GM10248 (cell line): ENCODE results near the gene NLRC5.

Experiments used
- CTCF ChIA-PET: fragments of 300-600 bp; sonication (Branson Sonifier 250); formaldehyde crosslinking; extraction: SDS; loops from one replicate; lab custom pipeline; 2021; ENCODE audit warnings: antibody characterized with exemption; lab: Yijun Ruan, JAX
- POLR2A ChIA-PET: fragments of 350-650 bp; sonication (Branson Sonifier 250); formaldehyde crosslinking; extraction: SDS; loops from one replicate; lab custom pipeline; 2020; ENCODE audit warnings: antibody characterized with exemption; lab: Yijun Ruan, JAX
- DNase-seq: peaks from one replicate; pipeline ENCODE4 v3.0.0; 2012; ENCODE audit errors: extremely low spot score
- TF ChIP-seq, protein P1 (sequence below): IDR thresholded peaks from 2 replicates; pipeline ENCODE4 v1.5.1; 2012; ENCODE audit warnings: mild to moderate bottlenecking, low read depth; ENCODE audit errors: extremely low read depth, missing control alignments, control extremely low read depth

The NLRC5 gene

GRCh38 chr16:56994311-56994710 lies 5.0 kb downstream of the NLRC5 start:
- TF ChIP-seq, protein P1, sequence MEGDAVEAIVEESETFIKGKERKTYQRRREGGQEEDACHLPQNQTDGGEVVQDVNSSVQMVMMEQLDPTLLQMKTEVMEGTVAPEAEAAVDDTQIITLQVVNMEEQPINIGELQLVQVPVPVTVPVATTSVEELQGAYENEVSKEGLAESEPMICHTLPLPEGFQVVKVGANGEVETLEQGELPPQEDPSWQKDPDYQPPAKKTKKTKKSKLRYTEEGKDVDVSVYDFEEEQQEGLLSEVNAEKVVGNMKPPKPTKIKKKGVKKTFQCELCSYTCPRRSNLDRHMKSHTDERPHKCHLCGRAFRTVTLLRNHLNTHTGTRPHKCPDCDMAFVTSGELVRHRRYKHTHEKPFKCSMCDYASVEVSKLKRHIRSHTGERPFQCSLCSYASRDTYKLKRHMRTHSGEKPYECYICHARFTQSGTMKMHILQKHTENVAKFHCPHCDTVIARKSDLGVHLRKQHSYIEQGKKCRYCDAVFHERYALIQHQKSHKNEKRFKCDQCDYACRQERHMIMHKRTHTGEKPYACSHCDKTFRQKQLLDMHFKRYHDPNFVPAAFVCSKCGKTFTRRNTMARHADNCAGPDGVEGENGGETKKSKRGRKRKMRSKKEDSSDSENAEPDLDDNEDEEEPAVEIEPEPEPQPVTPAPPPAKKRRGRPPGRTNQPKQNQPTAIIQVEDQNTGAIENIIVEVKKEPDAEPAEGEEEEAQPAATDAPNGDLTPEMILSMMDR: no peak
- ChIA-PET CTCF (interaction anchor here (0.8 to 1.2 kb wide), 2 partner anchors 28 to 127 kb away, joined by 3 read pairs; no protein-coding TSS in a partner anchor), POLR2A (no interaction called here)
- no peak for DNase-seq

GRCh38 chr16:56995136-56995805 lies 5.9 kb downstream of the NLRC5 start:
- TF ChIP-seq, protein P1: no peak
- CTCF ChIA-PET: interaction anchor here (0.8 to 1.4 kb wide), 6 partner anchors 10 to 128 kb away, joined by 3 to 8 read pairs (median 4); no protein-coding TSS in a partner anchor
- DNase-seq: no peak
- POLR2A ChIA-PET: no interaction called here

GRCh38 chr16:56997264-56997663 lies 7.9 kb downstream of the NLRC5 start:
- TF ChIP-seq, protein P1: no peak
- DNase-seq: no peak
- CTCF ChIA-PET: interaction anchor here (1.1 to 1.4 kb wide), 2 partner anchors 9 to 22 kb away, joined by 3 to 5 read pairs; partner anchors contain the start of gene NLRC5
- POLR2A ChIA-PET: no interaction called here

- DNase-seq: no peak
- TF ChIP-seq, protein P1: no peak
- ChIA-PET CTCF (interaction anchor here (0.7 to 1.4 kb wide), 4 partner anchors 9 to 34 kb away, joined by 3 to 5 read pairs (median 4); partner anchors contain the start of gene NLRC5), POLR2A (interaction anchor here (0.7 kb wide), 1 partner anchor 67 kb away, joined by 4 read pairs; no protein-coding TSS in a partner anchor)
These were observed 8.6 kb downstream of the NLRC5 start for GRCh38 chr16:56997931-56998330.

DNA sequence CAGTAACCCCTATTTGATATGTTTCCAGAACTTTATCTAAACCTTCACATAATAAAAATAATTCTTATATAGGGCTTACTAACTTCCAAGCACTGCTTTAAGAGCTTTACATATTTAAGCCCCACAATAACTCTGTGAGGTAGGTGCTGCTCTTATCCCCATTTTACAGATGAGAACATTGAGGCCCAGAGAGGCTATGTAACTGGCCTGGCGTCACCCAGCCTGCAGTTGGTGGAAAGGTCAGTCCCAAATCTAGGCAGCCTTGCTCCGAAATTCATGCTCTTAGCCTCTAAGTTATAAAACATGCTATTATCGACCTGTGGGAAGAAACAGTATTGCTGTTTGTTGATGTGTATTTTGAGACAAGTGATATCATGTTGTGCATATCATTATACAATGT lies 9.0 kb downstream of the NLRC5 start:
- ChIA-PET POLR2A (interaction anchor here (0.7 kb wide), 1 partner anchor 67 kb away, joined by 4 read pairs; no protein-coding TSS in a partner anchor), CTCF (interaction anchor here (0.7 to 2.4 kb wide), 5 partner anchors 10 to 34 kb away, joined by 3 to 16 read pairs (median 4); partner anchors contain the start of gene NLRC5)
- DNase-seq: no peak
- TF ChIP-seq, protein P1: no peak

GRCh38 chr16:56998861-56999260 lies 9.5 kb downstream of the NLRC5 start:
- TF ChIP-seq, protein P1: no peak
- DNase-seq: no peak
- ChIA-PET CTCF (interaction anchor here (1.0 to 2.4 kb wide), 6 partner anchors 11 to 46 kb away, joined by 3 to 16 read pairs (median 4); no protein-coding TSS in a partner anchor), POLR2A (interaction anchor here (1.2 kb wide), 1 partner anchor 53 kb away, joined by 3 read pairs; no protein-coding TSS in a partner anchor)
